T-cell (primary cell): ENCODE data around the gene DDAH1. TPM values are rescaled to one million over a fixed set of nuclear protein-coding genes. Genes with fewer than 3 reads are reported as not detected.
"Not testable (repeated sequence)": the region's sequence is repeated elsewhere in the genome, so short reads cannot be mapped to it uniquely, and the experiment has no call there.

Experiments
- ATAC-seq, 4 experiments: fragments of 200-7000 bp in 3 of 4; fragments of 150-1000 bp in 1 of 4; cut with Tn5 transposase; replicated peaks in 1 of 4; 1 replicate in 3 of 4; 2 replicates in 1 of 4; pipeline ENCODE4 v1.10.0; 2021; ENCODE audit warnings: moderate library complexity in 3 of 4, mild to moderate bottlenecking in 2 of 4, moderate number of reproducible peaks in 1 of 4
- CTCF ChIA-PET, 2 donors: fragments of 300-600 bp; sonication (Branson Sonifier 250); formaldehyde crosslinking; loops; one replicate each; lab custom pipeline; 2022; ENCODE audit warnings: antibody characterized with exemption in 2 of 2; lab: Charles Lee
- POLR2A ChIA-PET, 2 donors: fragments of 300-600 bp; sonication (Branson Sonifier 250); formaldehyde crosslinking; loops; one replicate each; lab custom pipeline; 2022; ENCODE audit warnings: antibody characterized with exemption in 2 of 2; lab: Charles Lee
- DNase-seq, 35 experiments: peaks; one replicate each; pipeline versions ENCODE4 v3.0.0 to v3.0.0-alpha.2; 2013 to 2023
- H3K27ac ChIP-seq: one replicate; pipeline ENCODE4 v1.5.1; 2013; ENCODE audit warnings: low read length
- H3K27me3 ChIP-seq, 2 experiments: replicated peaks in 1 of 2; 1 replicate in 1 of 2; 2 replicates in 1 of 2; pipeline versions ENCODE4 v1.6.1 to v1.7.0; 2013; ENCODE audit warnings: low read length in 1 of 2, mixed read lengths in 1 of 2; ENCODE audit not compliant: control insufficient read depth in 2 of 2, insufficient read depth in 2 of 2; ENCODE audit errors: extremely low read depth in 1 of 2
- H3K36me3 ChIP-seq, 2 donors: 1 replicate in 1 of 2; 2 replicates in 1 of 2; pipeline versions ENCODE4 v1.6.1 to v1.7.0; 2013; ENCODE audit warnings: low read length in 1 of 2; ENCODE audit not compliant: control insufficient read depth in 2 of 2, insufficient read depth in 1 of 2; ENCODE audit errors: extremely low read depth in 1 of 2
- H3K4me1 ChIP-seq, 2 experiments: 1 replicate in 1 of 2; 2 replicates in 1 of 2; pipeline versions ENCODE4 v1.6.1 to v1.7.0; 2013; ENCODE audit warnings: low read length in 2 of 2, mixed read lengths in 1 of 2; ENCODE audit not compliant: insufficient read depth in 2 of 2, control insufficient read depth in 1 of 2; ENCODE audit errors: extremely low read depth in 1 of 2
- H3K4me3 ChIP-seq, 2 donors: 1 replicate in 1 of 2; 2 replicates in 1 of 2; pipeline versions ENCODE4 v1.5.1 to v1.7.0; 2013; ENCODE audit warnings: mild to moderate bottlenecking in 2 of 2, low read length in 1 of 2, moderate library complexity in 1 of 2; ENCODE audit not compliant: control insufficient read depth in 1 of 2; ENCODE audit errors: extremely low read depth in 1 of 2
- H3K9me3 ChIP-seq: 2 replicates; pipeline ENCODE4 v1.7.0; 2013
- H3K27ac Mint-ChIP-seq, 2 donors: one replicate each; pipeline ENCODE4 v1.8.0; 2020 to 2021; ENCODE audit warnings: mild to moderate bottlenecking in 2 of 2, mixed read lengths in 2 of 2
- H3K27me3 Mint-ChIP-seq, 2 donors: one replicate each; pipeline ENCODE4 v1.8.0; 2021 to 2022; ENCODE audit warnings: mixed read lengths in 2 of 2
- H3K36me3 Mint-ChIP-seq: one replicate; pipeline ENCODE4 v1.8.0; 2021; ENCODE audit warnings: mixed read lengths
- H3K4me1 Mint-ChIP-seq, 3 donors: one replicate each; pipeline ENCODE4 v1.8.0; 2020 to 2022; ENCODE audit warnings: mixed read lengths in 3 of 3, mild to moderate bottlenecking in 1 of 3
- H3K4me3 Mint-ChIP-seq, 3 donors: one replicate each; pipeline ENCODE4 v1.8.0; 2020 to 2022; ENCODE audit warnings: mild to moderate bottlenecking in 3 of 3, mixed read lengths in 3 of 3, moderate library complexity in 3 of 3
- H3K9me3 Mint-ChIP-seq, 3 donors: one replicate each; pipeline ENCODE4 v1.8.0; 2020 to 2022; ENCODE audit warnings: mixed read lengths in 3 of 3
- WGBS: methylation state at CpG from one replicate; pipeline ENCODE4 v1.1.5; 2013; ENCODE audit warnings: missing lambda C conversion rate; ENCODE audit not compliant: insufficient coverage; 5-methylcytosine and 5-hydroxymethylcytosine counted together
- total RNA-seq, 35 experiments: library from RNA in 6 of 35; stranded (reverse) in 6 of 35; fragments of 120-200 nt in 1 of 35; gene quantifications; one replicate each; pipeline versions ENCODE4 v1.2.1 to v1.2.4 and lab custom pipeline; 2013 to 2026

The DDAH1 gene
- total RNA-seq, 5 donors from 2014 or later (not counting 1 experiment from before 2014, with no cell fraction given): 0.16 to 0.47 (median 0.32) TPM; not detected in 2

- POLR2A ChIA-PET: no interaction called here
Observed at GRCh38 chr1:85347908-85348307, 117.1 kb downstream of the DDAH1 start.

GRCh38 chr1:85347275-85347674 lies 117.7 kb downstream of the DDAH1 start:
- ATAC-seq, H3K27ac ChIP-seq, H3K4me1 Mint-ChIP-seq, POLR2A ChIA-PET, H3K27ac Mint-ChIP-seq, H3K9me3 Mint-ChIP-seq, H3K9me3 ChIP-seq, DNase-seq, H3K27me3 Mint-ChIP-seq, H3K4me1 ChIP-seq, CTCF ChIA-PET, H3K4me3 ChIP-seq, H3K4me3 Mint-ChIP-seq, H3K36me3 Mint-ChIP-seq, H3K27me3 ChIP-seq, H3K36me3 ChIP-seq: not testable (repeated sequence)
- WGBS: no CpG with 5 or more reads among the region's 4 CpGs

More at GRCh38 chr1:85347908-85348307, 117.1 kb downstream of the DDAH1 start:
- WGBS: no CpG with 5 or more reads among the region's 2 CpGs
- CTCF ChIA-PET: no interaction called here
- no peaks in the 10 kb centered on the region for H3K4me1 ChIP-seq
- H3K36me3 Mint-ChIP-seq: no peaks in the 10 kb centered on the region
- H3K4me1 Mint-ChIP-seq: no peaks in the 10 kb centered on the region
- no peak overlapping the region for H3K4me3 Mint-ChIP-seq
- H3K27me3 ChIP-seq: peaks cover 0 to 3% of the 10 kb centered on the region in 2 experiments
- H3K27ac Mint-ChIP-seq: no peak overlapping the region
- H3K4me3 ChIP-seq: no peak overlapping the region
- ATAC-seq (no peak), DNase-seq (no peak)
- no peaks in the 10 kb centered on the region for H3K9me3 Mint-ChIP-seq
- no peaks in the 10 kb centered on the region for H3K36me3 ChIP-seq
- no peaks in the 10 kb centered on the region for H3K9me3 ChIP-seq
- no peak overlapping the region for H3K27ac ChIP-seq
- H3K27me3 Mint-ChIP-seq: no peaks in the 10 kb centered on the region

- no CpG with 5 or more reads among the region's 3 CpGs for WGBS
- ChIA-PET POLR2A (no interaction called here), CTCF (no interaction called here)
- no peaks in the 10 kb centered on the region for H3K36me3 Mint-ChIP-seq
- Histone ChIP-seq H3K27ac (no peak overlapping the region), H3K4me3 (no peak overlapping the region), H3K9me3 (no peaks in the 10 kb centered on the region), H3K4me1 (no peaks in the 10 kb centered on the region), H3K36me3 (no peaks in the 10 kb centered on the region), H3K27me3 (no peaks in the 10 kb centered on the region)
- peaks cover 15 to 20% of the 10 kb centered on the region in 2 donors for H3K27me3 Mint-ChIP-seq
- H3K4me3 Mint-ChIP-seq: no peak overlapping the region
- no peak for DNase-seq
- ATAC-seq: no peak
- H3K9me3 Mint-ChIP-seq: no peaks in the 10 kb centered on the region
- H3K4me1 Mint-ChIP-seq: no peaks in the 10 kb centered on the region
- no peak overlapping the region for H3K27ac Mint-ChIP-seq
Observed at GRCh38 chr1:85344256-85344694, 120.7 kb downstream of the DDAH1 start.

- ChIA-PET POLR2A (no interaction called here), CTCF (no interaction called here)
- no peak for DNase-seq
- Histone ChIP-seq H3K9me3 (no peaks in the 10 kb centered on the region), H3K27ac (no peak overlapping the region), H3K27me3 (no peaks in the 10 kb centered on the region), H3K4me1 (no peaks in the 10 kb centered on the region), H3K4me3 (no peak overlapping the region), H3K36me3 (no peaks in the 10 kb centered on the region)
- H3K27me3 Mint-ChIP-seq: peaks cover 15 to 20% of the 10 kb centered on the region in 2 donors
- no peak for ATAC-seq
- no peak overlapping the region for H3K4me3 Mint-ChIP-seq
- no peak overlapping the region for H3K27ac Mint-ChIP-seq
- no peaks in the 10 kb centered on the region for H3K9me3 Mint-ChIP-seq
- H3K36me3 Mint-ChIP-seq: no peaks in the 10 kb centered on the region
- H3K4me1 Mint-ChIP-seq: no peaks in the 10 kb centered on the region
- no CpG with 5 or more reads among the region's 1 CpG for WGBS
Observed at GRCh38 chr1:85343612-85344255, 121.2 kb downstream of the DDAH1 start.

- CTCF ChIA-PET: no interaction called here
- Mint-ChIP-seq H3K36me3 (no peaks in the 10 kb centered on the region), H3K4me3 (no peak overlapping the region), H3K27me3 (peaks cover 15 to 20% of the 10 kb centered on the region in 2 donors), H3K9me3 (no peaks in the 10 kb centered on the region), H3K27ac (no peak overlapping the region), H3K4me1 (no peaks in the 10 kb centered on the region)
- WGBS: no CpG with 5 or more reads among the region's 1 CpG
- Histone ChIP-seq H3K27me3 (no peaks in the 10 kb centered on the region), H3K36me3 (no peaks in the 10 kb centered on the region), H3K27ac (no peak overlapping the region), H3K4me3 (no peak overlapping the region), H3K9me3 (no peaks in the 10 kb centered on the region), H3K4me1 (no peaks in the 10 kb centered on the region)
- POLR2A ChIA-PET: no interaction called here
- no peak for ATAC-seq
- DNase-seq: no peak
Observed at GRCh38 chr1:85343213-85343611, 121.7 kb downstream of the DDAH1 start.

GRCh38 chr1:85342207-85342606 lies 122.8 kb downstream of the DDAH1 start:
- ATAC-seq (no peak), DNase-seq (no peak)
- H3K4me1 Mint-ChIP-seq: no peaks in the 10 kb centered on the region
- no peaks in the 10 kb centered on the region for H3K27me3 ChIP-seq
- ChIA-PET CTCF (interaction anchor here in 1 of 2 donors (0.6 kb wide), 1 partner anchor 9 kb away, joined by 5 read pairs; no protein-coding TSS in a partner anchor), POLR2A (interaction anchor here in 1 of 2 donors (0.6 kb wide), 1 partner anchor 478 kb away, joined by 3 read pairs; no protein-coding TSS in a partner anchor)
- no peaks in the 10 kb centered on the region for H3K36me3 ChIP-seq
- no peak overlapping the region for H3K4me3 ChIP-seq
- H3K27ac Mint-ChIP-seq: no peak overlapping the region
- H3K27ac ChIP-seq: no peak overlapping the region
- no peaks in the 10 kb centered on the region for H3K9me3 Mint-ChIP-seq
- no peaks in the 10 kb centered on the region for H3K36me3 Mint-ChIP-seq
- H3K27me3 Mint-ChIP-seq: peaks cover 15 to 24% of the 10 kb centered on the region in 2 donors
- H3K4me3 Mint-ChIP-seq: no peak overlapping the region
- H3K4me1 ChIP-seq: no peaks in the 10 kb centered on the region
- H3K9me3 ChIP-seq: no peaks in the 10 kb centered on the region
